Vagina (tissue), 2 donors: ENCODE data around the gene REV3L. TPM values are rescaled to one million over a fixed set of nuclear protein-coding genes. Genes with fewer than 3 reads are reported as not detected.
A peak's percentile ranks its signal among the peaks of the same experiment; 100 is the strongest.

Experiments
- DNase-seq, 2 donors: peaks; one replicate each; pipeline ENCODE4 v3.0.0-alpha.2; 2017; ENCODE audit errors: extremely low spot score in 2 of 2
- H3K27ac ChIP-seq: fragments of 200-600 bp; sonication (generic); one replicate; pipeline ENCODE4 v1.5.1; 2019
- H3K27me3 ChIP-seq: fragments of 200-600 bp; sonication (generic); one replicate; pipeline ENCODE4 v1.5.1; 2019
- H3K36me3 ChIP-seq, 2 donors: fragments of 200-600 bp; sonication (generic); one replicate each; pipeline ENCODE4 v1.5.1; 2017 to 2019
- H3K4me1 ChIP-seq: fragments of 200-600 bp; sonication (generic); one replicate; pipeline ENCODE4 v1.5.1; 2019
- H3K4me3 ChIP-seq, 2 donors: fragments of 200-600 bp; sonication (generic); 1 replicate in 1 of 2; 2 replicates in 1 of 2; pipeline ENCODE4 v1.5.1; 2016 to 2019
- H3K9me3 ChIP-seq: fragments of 200-600 bp; sonication (generic); one replicate; pipeline ENCODE4 v1.5.1; 2019
- CTCF ChIP-seq, 3 experiments: fragments of 450-650 bp in 2 of 3; fragments of 200-600 bp in 1 of 3; sonication (generic) in 1 of 3; IDR thresholded peaks; one replicate each; pipeline ENCODE4 v1.5.1; 2017 to 2019; ENCODE audit warnings: antibody characterized with exemption in 3 of 3, mild to moderate bottlenecking in 2 of 3, moderate library complexity in 2 of 3
- POLR2A ChIP-seq, 2 donors: fragments of 450-650 bp; IDR thresholded peaks; one replicate each; pipeline ENCODE4 v1.6.1; 2017; ENCODE audit warnings: antibody characterized with exemption in 2 of 2, mild to moderate bottlenecking in 2 of 2, moderate library complexity in 2 of 2
- POLR2AphosphoS5 ChIP-seq, 2 donors: sonication (generic); formaldehyde crosslinking; IDR thresholded peaks; one replicate each; pipeline ENCODE4 v1.9.0; 2017; ENCODE audit warnings: antibody characterized with exemption in 2 of 2, mild to moderate bottlenecking in 2 of 2, low read depth in 1 of 2; ENCODE audit not compliant: insufficient read depth in 1 of 2
- intact Hi-C: fragments of 100-400 bp; cut with DNase I; formaldehyde crosslinking; loops from one replicate; pipeline ENCODE4 v1.15.1; 2023
- total RNA-seq: library from RNA; depleted of rRNA; stranded (reverse); fragments of >200 nt; gene quantifications from one replicate; pipeline ENCODE4 v1.2.3, GENCODE V29; 2016

REV3L gene
- total RNA-seq: 33.9 TPM

GRCh38 chr6:111482959-111483735 is at the start of gene REV3L:
TSS of gene REV3L (minus strand) at chr6:111483218. CDS start at chr6:111482888, 330 bp downstream.
- H3K27me3 ChIP-seq: no peaks in the 10 kb centered on the region
- H3K4me3 ChIP-seq: peak within 1 kb of the TSS; percentile 84 to 89
- H3K4me1 ChIP-seq: peaks cover 31% of the 10 kb centered on the region
- H3K27ac ChIP-seq: peak within 1 kb of the TSS; percentile 99
- no peaks in the 10 kb centered on the region for H3K36me3 ChIP-seq
- H3K9me3 ChIP-seq: no peaks in the 10 kb centered on the region
- peak in 1 of 2 donors; percentile 92 for DNase-seq
- peak in 1 of 2 donors; percentile 68 for TF ChIP-seq POLR2AphosphoS5 (IDR thresholded peaks at IDR 0.05; ENCODE audit: insufficient read depth in 1 of 2, low read depth in 1 of 2)
- TF ChIP-seq POLR2A (IDR thresholded peaks at IDR 0.05): peak in 1 of 2 donors; percentile 70
- no peak for TF ChIP-seq CTCF (IDR thresholded peaks at IDR 0.05)
- intact Hi-C loops: loop anchor here (2.0 to 10.0 kb wide), 3 partner anchors 82 to 554 kb away; partner anchors contain the start of gene TRAF3IP2

GRCh38 chr6:111531185-111531584 is 48.2 kb upstream of the REV3L start:
- intact Hi-C loops: no loop called here
- Histone ChIP-seq H3K36me3 (no peaks in the 10 kb centered on the region), H3K4me3 (no peak overlapping the region), H3K9me3 (no peaks in the 10 kb centered on the region), H3K27me3 (no peaks in the 10 kb centered on the region), H3K27ac (no peak overlapping the region), H3K4me1 (peaks cover 7% of the 10 kb centered on the region)
- no peak for DNase-seq
- TF ChIP-seq POLR2AphosphoS5 (IDR thresholded peaks at IDR 0.05; ENCODE audit: insufficient read depth in 1 of 2, low read depth in 1 of 2) (no peak), POLR2A (IDR thresholded peaks at IDR 0.05) (no peak), CTCF (IDR thresholded peaks at IDR 0.05) (no peak)

- Histone ChIP-seq H3K9me3 (no peaks in the 10 kb centered on the region), H3K4me1 (peaks cover 7% of the 10 kb centered on the region), H3K4me3 (no peak overlapping the region), H3K27ac (no peak overlapping the region), H3K36me3 (no peaks in the 10 kb centered on the region), H3K27me3 (no peaks in the 10 kb centered on the region)
- DNase-seq: no peak
- intact Hi-C loops: no loop called here
- TF ChIP-seq POLR2AphosphoS5 (IDR thresholded peaks at IDR 0.05; ENCODE audit: insufficient read depth in 1 of 2, low read depth in 1 of 2): no peak
Observed at GRCh38 chr6:111530667-111531066, 47.6 kb upstream of the REV3L start.

GRCh38 chr6:111530218-111530617 is 47.2 kb upstream of the REV3L start:
- Histone ChIP-seq H3K4me1 (peaks cover 7% of the 10 kb centered on the region), H3K27me3 (no peaks in the 10 kb centered on the region), H3K9me3 (no peaks in the 10 kb centered on the region), H3K27ac (no peak overlapping the region), H3K36me3 (no peaks in the 10 kb centered on the region), H3K4me3 (no peak overlapping the region)
- DNase-seq: no peak
- intact Hi-C loops: no loop called here
- TF ChIP-seq POLR2A (IDR thresholded peaks at IDR 0.05) (no peak), POLR2AphosphoS5 (IDR thresholded peaks at IDR 0.05; ENCODE audit: insufficient read depth in 1 of 2, low read depth in 1 of 2) (no peak), CTCF (IDR thresholded peaks at IDR 0.05) (no peak)

- Histone ChIP-seq H3K27ac (no peak overlapping the region), H3K9me3 (no peaks in the 10 kb centered on the region), H3K4me1 (peaks cover 21% of the 10 kb centered on the region), H3K4me3 (no peak overlapping the region), H3K36me3 (no peaks in the 10 kb centered on the region), H3K27me3 (no peaks in the 10 kb centered on the region)
- TF ChIP-seq CTCF (IDR thresholded peaks at IDR 0.05) (no peak), POLR2AphosphoS5 (IDR thresholded peaks at IDR 0.05; ENCODE audit: insufficient read depth in 1 of 2, low read depth in 1 of 2) (no peak), POLR2A (IDR thresholded peaks at IDR 0.05) (no peak)
- no peak for DNase-seq
- intact Hi-C loops: no loop called here
Observed at GRCh38 chr6:111527367-111527766, 44.3 kb upstream of the REV3L start.
